ENCODE results near the gene HABP4.

HABP4 gene, protein sequence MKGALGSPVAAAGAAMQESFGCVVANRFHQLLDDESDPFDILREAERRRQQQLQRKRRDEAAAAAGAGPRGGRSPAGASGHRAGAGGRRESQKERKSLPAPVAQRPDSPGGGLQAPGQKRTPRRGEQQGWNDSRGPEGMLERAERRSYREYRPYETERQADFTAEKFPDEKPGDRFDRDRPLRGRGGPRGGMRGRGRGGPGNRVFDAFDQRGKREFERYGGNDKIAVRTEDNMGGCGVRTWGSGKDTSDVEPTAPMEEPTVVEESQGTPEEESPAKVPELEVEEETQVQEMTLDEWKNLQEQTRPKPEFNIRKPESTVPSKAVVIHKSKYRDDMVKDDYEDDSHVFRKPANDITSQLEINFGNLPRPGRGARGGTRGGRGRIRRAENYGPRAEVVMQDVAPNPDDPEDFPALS

DNA sequence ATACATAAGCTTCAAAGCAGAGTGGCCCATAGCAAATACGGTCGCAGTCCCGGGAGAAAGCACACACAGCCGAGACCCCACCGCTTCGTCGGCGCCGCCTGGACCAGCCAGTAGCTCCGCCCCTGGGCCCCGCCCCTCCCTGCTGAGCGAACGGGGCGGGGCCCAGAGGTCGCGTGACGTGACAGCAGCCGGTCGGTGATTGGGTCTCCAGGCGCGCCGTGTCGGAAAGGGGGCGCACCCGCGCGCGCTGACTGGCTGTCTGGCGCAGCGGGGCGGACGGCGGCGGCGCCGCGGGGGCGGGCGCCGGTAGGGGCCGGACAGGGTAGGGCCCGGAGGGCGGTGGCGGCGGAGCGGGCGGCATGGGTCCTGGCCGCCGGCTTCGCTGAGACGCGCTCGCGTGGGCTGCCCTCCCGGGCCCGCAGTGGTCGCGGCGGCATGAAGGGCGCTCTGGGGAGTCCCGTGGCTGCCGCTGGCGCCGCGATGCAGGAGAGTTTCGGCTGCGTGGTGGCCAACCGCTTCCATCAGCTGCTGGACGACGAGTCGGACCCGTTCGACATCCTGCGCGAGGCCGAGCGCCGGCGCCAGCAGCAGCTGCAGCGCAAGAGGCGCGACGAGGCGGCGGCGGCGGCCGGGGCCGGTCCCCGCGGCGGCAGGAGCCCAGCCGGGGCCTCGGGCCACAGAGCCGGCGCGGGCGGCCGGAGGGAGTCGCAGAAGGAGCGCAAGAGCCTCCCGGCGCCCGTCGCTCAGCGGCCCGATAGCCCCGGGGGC, at the start of gene HABP4:
Gene HABP4 (plus strand): TSS at position 325 of the 768 bp plus-strand sequence. CDS start 111 bp downstream, at position 436.
- DNase-seq (ENCODE audit: low spot score) = peak; percentile 96

DNA sequence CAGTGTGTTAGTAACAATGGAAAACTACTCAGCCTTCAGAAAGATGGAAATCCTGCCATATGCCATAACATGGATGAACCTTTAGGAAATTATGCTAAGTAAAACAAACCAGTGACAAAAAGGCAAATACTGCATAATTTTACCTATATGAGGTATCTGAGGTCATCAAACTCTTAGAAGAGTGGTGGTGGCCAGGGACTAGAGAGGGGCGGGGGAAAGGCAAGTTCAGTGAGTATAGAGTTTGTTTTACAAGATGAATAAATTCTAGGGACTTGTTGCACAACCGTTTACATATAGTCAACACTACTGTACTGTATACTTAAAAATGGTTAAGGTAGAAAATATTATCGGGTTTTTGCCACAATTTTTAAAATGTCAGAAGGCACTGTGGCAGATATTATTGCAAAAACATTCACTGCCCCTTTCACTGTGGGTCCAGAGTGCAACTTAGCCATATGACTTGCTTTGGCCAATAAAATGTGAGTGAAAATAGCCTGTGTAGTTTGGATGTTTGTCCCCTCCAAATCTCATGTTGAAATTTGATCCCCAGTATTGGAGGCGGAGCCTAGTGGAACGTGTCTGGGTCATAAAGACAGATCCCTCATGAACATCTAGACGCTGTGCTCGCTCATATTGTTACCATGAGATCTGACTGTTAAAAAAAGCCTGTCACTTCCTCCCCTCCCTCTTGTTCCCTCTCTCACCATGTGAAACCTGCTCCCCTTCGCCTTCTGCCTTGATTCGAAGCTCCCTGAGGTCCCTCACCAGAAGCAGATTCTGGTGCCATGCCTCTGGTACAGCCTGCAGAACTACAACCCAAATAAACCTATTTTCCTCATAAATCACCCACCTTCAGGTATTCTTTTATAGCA, 41.3 kb upstream of the HABP4 start:
- no peak for DNase-seq (ENCODE audit: low spot score)

DNA sequence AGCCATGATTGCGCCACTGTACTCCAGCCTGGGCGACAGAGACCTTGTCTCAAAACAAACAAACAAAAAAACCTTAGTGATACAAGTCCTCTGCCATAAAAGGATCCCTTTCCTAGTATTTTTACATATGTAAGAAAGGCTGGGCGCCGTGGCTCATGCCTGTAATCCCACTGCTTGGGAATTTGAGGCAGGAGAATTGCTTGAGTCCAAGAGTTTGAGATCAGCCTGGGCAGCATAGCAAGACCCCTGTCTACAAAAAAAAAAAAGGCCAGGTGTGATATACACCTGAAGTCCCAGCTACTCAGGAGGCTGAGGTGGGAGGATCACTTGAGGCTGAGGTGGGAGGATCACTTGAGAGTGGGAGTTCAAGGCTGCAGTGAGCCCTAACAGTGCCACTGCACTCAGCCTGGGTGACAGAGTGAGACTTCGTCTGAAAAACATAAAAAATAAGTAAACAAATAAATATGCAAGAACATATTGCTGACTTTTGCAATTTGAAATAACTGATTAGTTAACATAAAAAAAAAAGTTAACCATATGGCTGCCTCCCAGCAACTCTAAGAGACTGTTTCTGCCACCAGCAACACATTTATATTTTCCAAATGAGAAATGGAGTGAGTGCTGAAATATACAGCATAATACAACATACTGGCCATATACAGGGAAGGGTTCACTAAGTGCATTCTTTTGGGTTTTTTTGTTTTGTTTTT, 38.7 kb upstream of the HABP4 start:
- DNase-seq (ENCODE audit: low spot score) = no peak

DNA sequence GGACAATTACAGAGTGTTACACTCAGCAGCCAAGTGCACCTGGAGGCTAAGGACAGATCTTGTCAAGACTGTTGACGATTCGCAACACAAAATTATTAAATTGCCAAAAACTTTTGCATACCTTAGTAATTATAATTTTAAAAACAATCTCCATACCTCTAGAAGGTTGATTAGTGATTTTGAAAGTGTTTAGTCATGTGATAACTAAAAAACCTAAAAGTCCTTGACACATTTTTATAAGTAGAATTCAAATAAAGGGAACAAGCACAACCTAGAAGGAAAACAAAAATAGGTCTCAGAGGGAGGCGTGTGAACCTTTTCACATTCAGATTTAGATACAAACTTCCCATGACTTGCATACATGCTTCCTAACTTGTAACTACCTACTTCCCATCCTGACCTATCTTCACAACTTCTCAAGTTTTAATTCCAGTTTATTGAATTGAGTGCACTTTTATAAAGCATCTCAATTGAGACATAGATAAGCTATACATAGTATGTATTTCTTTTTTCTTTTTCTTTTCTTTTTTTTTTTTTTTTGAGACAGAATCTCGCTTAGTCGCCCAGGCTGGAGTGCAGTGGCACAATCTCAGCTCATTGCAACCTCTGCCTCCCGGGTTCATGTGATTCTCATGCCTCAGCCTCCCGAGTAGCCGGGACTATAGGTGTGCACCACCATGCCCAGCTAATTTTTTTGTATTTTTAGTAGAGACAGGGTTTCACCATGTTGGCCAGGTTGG, 37.6 kb upstream of the HABP4 start:
- DNase-seq (ENCODE audit: low spot score) = no peak

DNA sequence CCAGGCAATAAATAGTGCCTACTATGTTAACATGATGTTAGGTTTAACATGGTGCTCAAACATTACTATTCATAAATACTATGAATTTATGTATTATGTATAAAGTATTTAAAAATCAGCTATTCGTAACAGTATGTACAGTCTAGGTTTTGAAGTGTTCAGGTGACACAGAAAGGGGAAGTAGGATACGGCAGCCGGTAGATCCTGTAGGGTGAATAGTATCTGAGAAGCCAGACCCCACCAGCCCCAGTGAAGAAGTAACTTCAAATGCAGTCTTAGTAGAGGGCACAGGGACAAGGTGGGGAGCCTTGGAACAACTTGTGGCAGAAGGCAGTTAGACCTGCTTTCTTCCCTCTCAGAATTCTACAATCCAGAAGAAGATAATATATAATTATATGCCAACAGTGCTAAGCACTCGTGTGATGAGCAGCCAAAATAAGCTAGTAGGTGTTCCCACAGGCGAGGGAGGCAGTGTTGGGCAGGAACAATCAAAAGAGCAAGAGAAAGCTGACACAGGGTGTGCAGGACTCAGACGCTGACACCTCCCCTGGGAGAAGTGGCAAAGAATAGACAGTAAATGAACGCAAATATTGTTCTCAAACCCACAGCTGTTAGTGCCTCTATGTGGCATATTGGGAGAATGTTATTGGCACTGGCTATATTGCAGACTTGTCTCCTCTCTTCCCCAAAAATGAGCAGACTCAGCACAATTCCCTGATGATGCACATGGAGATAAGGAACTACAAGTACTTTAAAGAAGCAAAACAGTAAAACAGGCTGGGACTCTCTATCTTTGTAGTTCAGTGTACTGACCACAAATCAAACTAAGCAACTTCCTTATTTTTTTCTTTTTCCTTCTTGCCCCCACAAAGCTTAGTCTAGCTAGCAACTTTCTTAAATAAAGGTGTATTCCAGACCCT, 36.4 kb upstream of the HABP4 start:
- no peak for DNase-seq (ENCODE audit: low spot score)

DNA sequence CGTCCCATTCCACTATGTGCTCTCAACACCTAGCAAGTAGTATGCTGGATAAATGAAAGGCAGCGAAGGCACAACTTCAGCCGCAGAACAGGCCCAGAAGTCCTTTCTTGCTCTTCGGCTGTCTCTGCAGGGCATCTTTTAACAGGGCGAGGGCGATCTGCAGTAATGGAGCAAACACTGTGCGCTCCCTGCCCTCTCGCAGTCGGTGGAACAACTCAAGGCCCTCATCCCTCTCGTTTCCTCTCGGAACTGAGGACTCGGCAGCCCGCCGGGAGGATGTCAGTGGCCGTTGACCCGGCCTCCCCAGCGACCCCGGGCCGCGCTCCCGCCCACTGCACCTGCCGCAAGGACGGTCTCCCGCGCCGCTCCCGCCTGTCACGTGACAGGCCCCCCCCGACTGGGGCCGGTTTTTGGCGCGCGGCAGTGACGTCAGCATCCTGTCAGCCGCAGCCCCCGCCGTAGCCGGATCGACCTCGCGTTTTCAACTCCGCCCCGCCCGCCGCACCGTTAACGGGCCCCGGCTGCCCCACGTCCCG, 32.9 kb upstream of the HABP4 start:
- peak; percentile 89 for DNase-seq (ENCODE audit: low spot score)

DNA sequence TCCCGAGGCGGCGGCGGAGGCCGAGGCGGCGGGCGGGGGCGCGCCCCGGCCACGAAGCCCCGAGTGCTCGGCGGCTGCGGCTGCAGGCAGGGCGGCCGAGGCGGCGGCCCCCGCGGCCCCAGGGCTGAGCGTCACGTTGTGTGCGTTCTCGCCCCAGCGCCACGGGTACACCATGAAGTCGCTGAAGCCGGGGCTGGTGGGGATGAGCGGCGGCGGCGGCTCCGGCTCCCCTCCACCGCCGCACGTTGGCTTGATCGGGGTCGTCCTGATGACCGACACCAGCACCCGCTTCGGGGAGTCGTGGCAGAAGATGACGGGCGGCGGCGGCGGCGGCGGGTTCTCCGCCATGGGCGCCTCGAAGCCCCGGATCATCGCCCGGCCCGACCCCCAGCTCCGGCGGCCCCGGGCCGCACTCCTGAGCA, 32.3 kb upstream of the HABP4 start:
- no peak for DNase-seq (ENCODE audit: low spot score)

DNA sequence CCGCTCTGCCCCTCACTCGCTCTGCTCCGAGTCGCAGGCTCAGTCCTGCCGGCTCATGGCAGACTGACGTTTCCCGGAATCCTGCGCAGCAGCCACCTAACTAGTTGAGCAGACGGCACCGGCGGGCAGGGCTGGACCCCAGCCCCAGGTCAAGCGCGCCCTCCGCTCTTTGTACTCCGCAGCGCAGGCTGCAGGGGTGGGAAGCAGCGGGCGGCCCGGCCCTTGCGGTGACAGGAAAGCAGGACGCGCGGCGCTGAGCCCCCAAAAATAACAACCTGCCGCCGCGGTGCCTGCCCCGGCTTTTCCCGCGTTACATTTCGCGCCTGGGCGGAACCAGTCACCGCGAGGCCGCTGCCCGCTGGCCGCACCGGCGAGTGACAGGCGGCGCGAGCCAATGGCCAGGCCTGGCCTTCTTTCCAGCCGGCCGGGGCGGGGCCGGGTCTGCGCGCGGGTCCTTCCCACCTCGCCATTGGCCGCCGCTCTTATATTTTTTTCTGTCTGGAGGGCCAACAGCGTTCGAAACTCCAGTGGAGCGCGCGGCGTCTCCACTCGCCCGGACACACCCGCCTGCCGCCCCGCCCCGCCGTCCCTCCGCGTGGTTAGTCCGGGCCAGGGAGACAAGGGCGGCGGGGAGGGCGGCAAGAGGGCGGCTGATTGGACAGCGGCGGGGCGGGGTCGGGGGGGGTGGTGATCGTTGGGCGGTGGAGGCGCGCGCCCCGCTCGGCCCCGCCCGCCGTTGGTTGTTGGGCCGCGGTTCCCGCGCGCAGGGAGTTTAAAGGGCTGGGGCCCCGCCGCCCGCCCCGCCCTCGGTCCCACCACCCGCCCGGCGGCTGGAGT, 31.7 kb upstream of the HABP4 start, which contains the start of gene ZNF367:
Gene ZNF367 (minus strand): TSS at position 288 of the 837 bp plus-strand sequence. CDS start 338 bp downstream, outside the sequence.
- DNase-seq (ENCODE audit: low spot score) = peak; percentile 99

DNA sequence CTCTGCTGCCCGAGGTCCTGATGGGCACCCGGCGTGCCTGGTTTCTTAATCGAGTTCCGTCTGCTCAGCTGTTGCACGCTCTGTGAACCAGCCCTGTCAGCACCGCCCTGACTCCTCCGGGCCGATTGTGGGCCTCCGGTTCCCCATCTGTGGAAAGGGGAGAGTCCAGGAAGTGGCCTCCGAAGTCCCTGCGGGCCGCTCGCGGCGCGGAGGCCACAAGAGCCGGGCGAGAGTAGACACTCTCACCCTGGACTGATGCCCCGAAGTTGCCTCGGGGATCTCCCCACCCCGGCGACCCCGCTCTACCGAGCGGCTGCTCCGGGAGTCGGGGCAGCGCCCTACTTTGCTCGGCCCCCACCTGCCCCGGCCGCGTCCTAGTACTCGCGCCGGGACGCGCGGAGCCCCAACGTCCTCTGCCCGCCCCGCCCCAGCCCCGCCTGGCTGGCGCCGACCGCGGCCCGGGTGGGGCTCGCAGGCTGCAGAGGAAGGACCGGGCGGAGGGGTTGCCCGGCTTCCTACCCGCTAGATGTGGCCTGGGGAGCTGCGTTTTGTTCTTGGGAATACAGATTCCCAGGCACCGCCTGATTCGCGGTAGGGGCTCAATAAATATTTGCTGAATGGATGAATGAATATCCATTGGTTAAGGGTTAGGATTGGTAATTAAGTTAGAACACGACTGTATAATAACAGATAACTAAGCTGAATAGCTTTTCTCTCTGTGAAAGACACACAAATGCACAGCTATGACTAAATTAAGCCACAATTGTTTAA, 30.9 kb upstream of the HABP4 start:
- DNase-seq (ENCODE audit: low spot score) = peak; percentile 89

DNA sequence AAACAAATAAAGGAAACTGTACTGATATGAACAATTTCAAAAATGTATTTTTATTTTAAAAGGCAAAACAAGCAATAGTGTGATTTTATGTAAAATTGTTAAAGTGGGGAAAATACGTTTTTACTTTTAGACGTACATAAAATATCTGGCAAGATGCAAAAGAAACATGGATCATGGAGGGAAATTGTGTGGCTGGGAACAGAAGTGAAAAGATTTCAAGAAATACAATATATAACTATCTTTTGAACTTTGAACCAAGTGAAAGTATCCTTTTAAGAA, 30.3 kb upstream of the HABP4 start:
- DNase-seq (ENCODE audit: low spot score) = peak; percentile 16

DNA sequence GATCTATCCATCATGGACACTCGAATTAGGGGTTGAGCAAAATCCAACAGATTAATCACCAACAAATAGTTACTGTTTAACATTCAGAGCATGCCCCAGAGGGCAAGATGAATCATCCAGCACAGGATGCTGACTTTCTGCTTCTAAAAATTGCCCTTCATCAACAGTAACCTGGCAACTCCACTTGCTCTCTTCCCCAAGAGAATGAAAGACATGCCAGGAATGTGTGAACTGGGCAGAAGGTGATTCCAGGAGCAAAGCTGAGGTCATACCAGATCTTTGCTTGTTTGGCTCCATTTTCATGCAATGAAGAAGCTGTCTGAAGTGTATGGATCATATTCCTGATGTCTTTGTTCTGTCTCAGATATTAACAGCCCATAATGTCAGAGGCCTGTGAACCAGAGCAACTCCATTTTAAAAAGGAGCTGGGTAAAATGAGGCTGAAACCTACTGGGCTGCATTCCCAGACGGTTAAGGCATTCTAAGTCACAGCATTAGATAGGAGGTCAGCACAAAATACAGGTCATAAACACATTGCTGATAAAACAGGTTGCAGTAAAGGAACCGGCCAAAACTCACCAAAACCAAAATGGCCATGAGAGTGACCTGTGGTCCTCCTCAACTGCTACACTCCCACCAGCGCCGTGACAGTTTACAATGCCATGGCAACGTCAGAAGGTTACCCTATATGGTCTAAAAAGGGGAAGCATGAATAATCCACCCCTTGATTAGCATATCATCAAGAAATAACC, 29.3 kb upstream of the HABP4 start:
- DNase-seq (ENCODE audit: low spot score) = peak; percentile 100

DNA sequence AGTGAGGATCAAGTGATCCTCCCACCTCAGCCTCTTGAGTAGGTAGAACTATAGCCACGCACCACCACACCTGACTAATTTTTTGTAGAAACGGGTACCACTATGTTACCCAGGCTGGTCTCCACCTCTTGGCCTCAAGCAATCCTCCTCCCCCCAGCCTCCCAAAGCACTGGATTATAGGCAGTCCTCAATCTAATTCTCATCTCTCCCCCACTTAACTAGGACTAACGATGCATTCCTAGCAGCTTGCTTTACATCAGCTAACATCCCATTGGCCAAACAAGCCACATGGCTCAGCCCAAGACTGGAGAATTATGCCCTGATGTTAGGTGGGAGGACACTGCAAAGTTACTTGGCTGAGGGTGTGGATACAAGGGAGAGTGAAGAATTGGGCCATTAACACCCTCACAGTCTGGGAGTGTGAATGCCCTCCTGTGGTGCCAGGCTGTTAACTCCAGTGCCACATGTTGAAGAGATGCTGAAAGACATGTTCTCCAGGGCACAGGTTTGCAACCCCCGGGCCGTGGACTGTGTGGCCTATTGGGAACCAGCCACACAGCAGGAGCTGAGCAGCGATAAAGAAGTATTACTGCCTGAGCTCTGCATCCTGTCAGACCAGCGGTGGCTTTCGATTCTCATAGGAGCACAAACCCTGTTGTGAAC, 26.5 kb upstream of the HABP4 start:
- no peak for DNase-seq (ENCODE audit: low spot score)

DNA sequence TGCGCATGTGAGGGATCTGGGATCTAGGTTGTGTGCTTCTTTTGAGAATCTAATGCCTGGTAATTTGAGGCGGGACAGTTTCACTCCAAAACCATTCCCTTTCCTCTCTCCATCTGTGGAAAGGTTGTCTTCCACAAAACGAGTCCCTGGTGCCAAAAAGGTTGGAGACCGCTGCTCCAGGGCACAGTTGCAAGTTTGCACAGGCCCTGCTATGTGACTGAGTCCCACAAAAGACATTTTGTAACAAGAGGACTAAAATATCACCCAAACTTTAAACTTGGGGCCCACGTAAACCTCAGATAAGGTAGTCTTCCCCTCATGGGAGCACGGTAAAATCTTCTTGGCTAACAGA, 26.0 kb upstream of the HABP4 start:
- no peak for DNase-seq (ENCODE audit: low spot score)

DNA sequence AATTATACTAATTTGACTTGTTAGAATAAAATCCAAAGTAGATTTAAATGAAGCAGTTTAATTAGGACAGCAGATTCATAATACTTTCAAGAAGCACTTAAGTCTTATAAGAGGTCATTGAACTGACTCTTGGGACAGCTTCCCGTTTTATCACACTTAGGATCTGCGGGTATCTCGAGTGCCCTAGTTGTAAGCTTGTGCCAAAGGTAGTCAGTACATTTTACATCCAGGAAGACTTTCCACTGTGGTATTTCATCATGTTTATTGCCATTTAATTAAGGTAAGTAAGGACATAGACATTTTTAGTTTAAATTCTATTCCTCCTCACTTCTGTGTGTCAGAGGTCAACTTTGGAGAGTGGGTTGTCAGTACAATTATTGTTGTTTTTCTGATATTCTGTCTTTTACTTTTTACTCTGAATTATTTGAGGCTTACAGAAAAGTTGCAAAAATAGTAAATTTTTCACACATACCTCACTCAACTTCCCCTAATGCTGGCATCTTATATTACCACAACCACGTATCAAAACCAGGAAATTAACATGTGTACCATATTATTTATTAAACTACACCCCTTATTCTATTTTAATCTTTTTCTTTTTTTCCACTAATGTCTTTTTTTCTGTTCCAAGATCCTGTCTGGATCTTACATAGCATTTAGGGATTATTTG, 24.3 kb upstream of the HABP4 start:
- DNase-seq (ENCODE audit: low spot score) = no peak

DNA sequence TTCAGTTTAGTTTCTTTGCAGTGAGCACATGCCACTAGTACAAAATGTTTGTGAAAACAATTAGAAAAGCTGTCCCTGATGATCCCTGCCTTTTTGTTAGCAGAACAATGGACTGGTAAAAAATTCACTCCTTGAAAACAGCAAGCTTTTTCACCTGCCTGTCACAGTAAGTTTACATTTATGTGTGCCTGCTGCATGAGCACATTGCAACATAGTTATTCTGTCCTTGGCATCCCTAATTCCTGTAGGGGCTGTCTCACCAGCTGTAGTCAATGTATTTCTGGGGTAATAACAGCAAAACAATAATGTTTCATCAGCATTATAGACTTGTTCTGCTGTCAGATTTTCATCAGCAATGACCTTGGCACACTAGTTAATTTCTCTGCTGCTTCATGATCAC, 20.2 kb upstream of the HABP4 start:
- no peak for DNase-seq (ENCODE audit: low spot score)

DNA sequence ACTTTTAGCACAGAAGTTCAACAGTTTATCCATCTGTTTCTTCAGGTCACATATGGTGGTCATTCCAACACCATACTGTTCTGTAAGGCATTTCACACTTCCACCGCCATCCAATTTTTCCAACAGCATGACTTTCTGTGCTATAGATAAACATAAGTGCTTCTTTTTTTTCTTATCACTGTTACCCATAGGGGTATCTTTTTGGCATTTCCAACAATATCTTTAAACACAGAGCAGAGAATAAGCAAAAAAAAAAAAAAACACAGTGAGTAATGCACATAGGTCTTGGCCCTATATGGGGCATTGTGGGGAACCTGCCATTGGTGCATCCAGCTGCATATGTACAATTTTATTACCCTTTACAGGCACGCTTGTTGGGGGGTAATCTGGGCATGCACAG, 19.6 kb upstream of the HABP4 start:
- no peak for DNase-seq (ENCODE audit: low spot score)
